HG03097 (cell line): ENCODE measurements around the gene OPN1SW.

Experiments used
- ATAC-seq: cut with Tn5 transposase; IDR thresholded peaks from one replicate; pipeline ENCODE4 v1.9.1; 2021; ENCODE audit not compliant: unreplicated experiment, low FRiP score

Gene OPN1SW

GRCh38 chr7:128737867-128738385 lies 37.7 kb downstream of the OPN1SW start:
- ATAC-seq, result no peak

GRCh38 chr7:128737441-128737840 lies 38.2 kb downstream of the OPN1SW start:
- no peak for ATAC-seq

GRCh38 chr7:128735436-128735835 lies 40.2 kb downstream of the OPN1SW start:
- no peak for ATAC-seq

- ATAC-seq, result no peak
These were observed 40.7 kb downstream of the OPN1SW start for GRCh38 chr7:128734890-128735289.

- ATAC-seq, result no peak
These were observed 42.3 kb downstream of the OPN1SW start for GRCh38 chr7:128733278-128733645.

GRCh38 chr7:128732521-128733277 lies 42.9 kb downstream of the OPN1SW start:
- ATAC-seq, result no peak

- ATAC-seq, result no peak
These were observed 44.4 kb downstream of the OPN1SW start for GRCh38 chr7:128731184-128731583.

- ATAC-seq, result no peak
These were observed 46.1 kb downstream of the OPN1SW start for GRCh38 chr7:128729494-128729893.

- ATAC-seq, result no peak
These were observed 47.0 kb downstream of the OPN1SW start for GRCh38 chr7:128728598-128728997.

- ATAC-seq, result no peak
These were observed 48.4 kb downstream of the OPN1SW start for GRCh38 chr7:128727239-128727638.

GRCh38 chr7:128726737-128727072 lies 48.9 kb downstream of the OPN1SW start:
- no peak for ATAC-seq

- ATAC-seq, result no peak
These were observed 49.4 kb downstream of the OPN1SW start for GRCh38 chr7:128726059-128726736.

- ATAC-seq, result no peak
These were observed 50.1 kb downstream of the OPN1SW start for GRCh38 chr7:128725531-128725930.

- no peak for ATAC-seq
These were observed 50.9 kb downstream of the OPN1SW start for GRCh38 chr7:128724743-128725142.
